IMR-90 (cell line): ENCODE results near the gene VAC14. TPM values are rescaled to one million over a fixed set of nuclear protein-coding genes. Genes with fewer than 3 reads are reported as not detected.

Source experiments
- ATAC-seq: fragments of 200-7000 bp; cut with Tn5 transposase; 2 replicates; pipeline ENCODE4 v1.9.1; 2020; ENCODE audit warnings: low read depth, mild to moderate bottlenecking, moderate library complexity
- BruUV-seq: library from RNA; stranded (reverse); fragments of 400-500 nt; replicated peaks from 2 replicates; lab custom pipeline; 2021; lab: Mats Ljungman, UMichigan
- CTCF ChIA-PET: fragments of 300-600 bp; formaldehyde crosslinking; extraction: SDS; loops from one replicate; lab custom pipeline; 2021; ENCODE audit warnings: antibody characterized with exemption; lab: Yijun Ruan, JAX
- POLR2A ChIA-PET: fragments of 300-600 bp; sonication (Branson Sonifier 250); formaldehyde crosslinking; loops from one replicate; lab custom pipeline; 2022; ENCODE audit warnings: antibody characterized with exemption; ENCODE audit not compliant: unreplicated experiment; lab: Charles Lee
- DNase-seq: peaks from one replicate; pipeline ENCODE4 v3.0.0; 2013
- H2AFZ ChIP-seq: replicated peaks from 2 replicates; pipeline ENCODE3; 2013; ENCODE audit warnings: low read length, mild to moderate bottlenecking; ENCODE audit not compliant: poor library complexity
- H2AK5ac ChIP-seq: 2 replicates; pipeline ENCODE4 v1.6.1; 2013; ENCODE audit warnings: low read depth, low read length, inconsistent platforms
- H2AK9ac ChIP-seq: replicated peaks from 2 replicates; pipeline ENCODE3; 2013; ENCODE audit warnings: mild to moderate bottlenecking, low read depth, low read length, moderate library complexity; ENCODE audit not compliant: poor library complexity
- H2BK120ac ChIP-seq: 2 replicates; pipeline ENCODE4 v1.6.1; 2013; ENCODE audit warnings: low read depth, low read length, inconsistent platforms
- H2BK15ac ChIP-seq: 3 replicates; pipeline ENCODE4 v1.6.1; 2013; ENCODE audit warnings: low read depth, low read length, inconsistent platforms
- H2BK20ac ChIP-seq: 2 replicates; pipeline ENCODE4 v1.6.1; 2013; ENCODE audit warnings: low read depth, mild to moderate bottlenecking, inconsistent platforms, low read length, moderate library complexity
- H2BK5ac ChIP-seq: 2 replicates; pipeline ENCODE4 v1.6.1; 2013; ENCODE audit warnings: mild to moderate bottlenecking, low read depth, low read length, inconsistent platforms; ENCODE audit not compliant: poor library complexity, severe bottlenecking
- H3K14ac ChIP-seq: replicated peaks from 2 replicates; pipeline ENCODE4 v1.6.1; 2013; ENCODE audit warnings: low read depth, low read length, inconsistent platforms
- H3K18ac ChIP-seq: 2 replicates; pipeline ENCODE4 v1.6.1; 2013; ENCODE audit warnings: low read depth, low read length, control low read depth
- H3K23ac ChIP-seq: 2 replicates; pipeline ENCODE4 v1.6.1; 2013; ENCODE audit warnings: low read depth, low read length, inconsistent platforms
- H3K27ac ChIP-seq: 2 replicates; pipeline ENCODE4 v1.5.1; 2013; ENCODE audit warnings: mild to moderate bottlenecking, control low read depth, low read length; ENCODE audit not compliant: insufficient read depth
- H3K27me3 ChIP-seq: 2 replicates; pipeline ENCODE4 v1.6.1; 2013; ENCODE audit warnings: low read length; ENCODE audit not compliant: control insufficient read depth, insufficient read depth
- H3K36me3 ChIP-seq: 2 replicates; pipeline ENCODE4 v1.6.1; 2013; ENCODE audit warnings: low read length, mixed read lengths; ENCODE audit not compliant: control insufficient read depth, insufficient read depth
- H3K4ac ChIP-seq: 2 replicates; pipeline ENCODE4 v1.6.1; 2013; ENCODE audit warnings: low read depth, low read length, inconsistent platforms
- H3K4me1 ChIP-seq: 2 replicates; pipeline ENCODE4 v1.6.1; 2013; ENCODE audit warnings: low read length, mixed read lengths; ENCODE audit not compliant: control insufficient read depth, insufficient read depth
- H3K4me2 ChIP-seq: 2 replicates; pipeline ENCODE4 v1.6.1; 2013; ENCODE audit warnings: low read depth, mild to moderate bottlenecking, control low read depth, low read length, moderate library complexity
- H3K4me3 ChIP-seq: 2 replicates; pipeline ENCODE4 v1.5.1; 2013; ENCODE audit warnings: low read depth, mild to moderate bottlenecking, control low read depth, low read length, moderate library complexity; ENCODE audit not compliant: insufficient read depth
- H3K56ac ChIP-seq: 2 replicates; pipeline ENCODE4 v1.6.1; 2013; ENCODE audit warnings: low read length, inconsistent platforms; ENCODE audit not compliant: insufficient read depth; ENCODE audit errors: extremely low read depth
- H3K79me1 ChIP-seq, 2 experiments: 2 replicates each; pipeline ENCODE4 v1.6.1; 2013; ENCODE audit warnings: low read length in 2 of 2, inconsistent platforms in 1 of 2, low read depth in 1 of 2
- H3K9ac ChIP-seq: 2 replicates; pipeline ENCODE4 v1.6.1; 2013; ENCODE audit warnings: low read depth, low read length, control low read depth
- H3K9me1 ChIP-seq: 2 replicates; pipeline ENCODE4 v1.6.1; 2013; ENCODE audit warnings: low read length, inconsistent platforms; ENCODE audit not compliant: insufficient read depth
- H3K9me3 ChIP-seq: 2 replicates; pipeline ENCODE4 v1.6.1; 2013; ENCODE audit warnings: low read length; ENCODE audit not compliant: control insufficient read depth, insufficient read depth
- H4K20me1 ChIP-seq: 2 replicates; pipeline ENCODE4 v1.6.1; 2013; ENCODE audit warnings: low read length, inconsistent platforms; ENCODE audit not compliant: insufficient read depth
- H4K5ac ChIP-seq: 2 replicates; pipeline ENCODE4 v1.6.1; 2013; ENCODE audit warnings: mild to moderate bottlenecking, low read depth, low read length, control low read depth
- H4K8ac ChIP-seq, 2 experiments: 2 replicates each; pipeline ENCODE4 v1.6.1; 2013; ENCODE audit warnings: low read depth in 2 of 2, low read length in 2 of 2, control low read depth in 1 of 2, inconsistent platforms in 1 of 2
- H4K91ac ChIP-seq: 2 replicates; pipeline ENCODE4 v1.6.1; 2013; ENCODE audit warnings: low read depth, low read length, inconsistent platforms; ENCODE audit not compliant: insufficient read depth
- BHLHE40 ChIP-seq: fragments of 150-350 bp; IDR thresholded peaks from 2 replicates; pipeline ENCODE4 v1.6.1; 2016; ENCODE audit warnings: mild to moderate bottlenecking, low read depth, low read length
- CEBPB ChIP-seq: IDR thresholded peaks from 2 replicates; pipeline ENCODE4 v1.6.1; 2012; ENCODE audit warnings: low read depth, low read length, improper control_type of control experiment
- CHD1 ChIP-seq: IDR thresholded peaks from 2 replicates; pipeline ENCODE4 v1.6.1; 2012; ENCODE audit warnings: low read depth, low read length, improper control_type of control experiment
- ELK1 ChIP-seq: fragments of 150-350 bp; IDR thresholded peaks from 2 replicates; pipeline ENCODE4 v1.6.1; 2016; ENCODE audit warnings: low read depth, mild to moderate bottlenecking, low read length, moderate library complexity, borderline replicate concordance
- FOS ChIP-seq: fragments of 150-350 bp; IDR thresholded peaks from 2 replicates; pipeline ENCODE4 v1.6.1; 2016; ENCODE audit warnings: low read depth, low read length
- MAFK ChIP-seq: IDR thresholded peaks from 2 replicates; pipeline ENCODE4 v1.6.1; 2012; ENCODE audit warnings: low read depth, low read length, improper control_type of control experiment
- POLR2A ChIP-seq: IDR thresholded peaks from 2 replicates; pipeline ENCODE4 v1.6.1; 2012; ENCODE audit warnings: mild to moderate bottlenecking, low read depth, low read length
- RAD21 ChIP-seq: IDR thresholded peaks from 2 replicates; pipeline ENCODE4 v1.6.1; 2012; ENCODE audit warnings: low read length, improper control_type of control experiment
- RFX5 ChIP-seq: IDR thresholded peaks from 2 replicates; pipeline ENCODE4 v1.8.0; 2012; ENCODE audit warnings: low read depth, mild to moderate bottlenecking, low read length, moderate library complexity
- SMC3 ChIP-seq: fragments of 150-350 bp; IDR thresholded peaks from 2 replicates; pipeline ENCODE4 v1.6.1; 2016; ENCODE audit warnings: low read depth, mild to moderate bottlenecking, antibody characterized with exemption, low read length, moderate library complexity
- USF2 ChIP-seq: fragments of 150-350 bp; IDR thresholded peaks from 2 replicates; pipeline ENCODE4 v1.6.1; 2017; ENCODE audit warnings: mild to moderate bottlenecking, antibody characterized with exemption, low read length, low read depth
- WGBS, 2 experiments: methylation state at CpG; one replicate each; pipeline versions ENCODE4 v1.1.5 to v1.1.7; 2013; ENCODE audit warnings: missing lambda C conversion rate in 2 of 2; ENCODE audit not compliant: insufficient read length in 1 of 2; ENCODE audit errors: extremely low coverage in 2 of 2; 5-methylcytosine and 5-hydroxymethylcytosine counted together
- dilution Hi-C: fragments of 300-500 bp; cut with HindIII; formaldehyde crosslinking; loops from one replicate; pipeline ENCODE4 v1.14.3; 2018; ENCODE audit warnings: low sequenced_read_pairs; ENCODE audit not compliant: unreplicated experiment
- in situ Hi-C: fragments of 300-500 bp; cut with MboI; formaldehyde crosslinking; loops from 3 replicates; pipeline ENCODE4 v1.14.3; 2019; ENCODE audit warnings: low sequenced_read_pairs, inconsistent platforms, mixed read lengths
- intact Hi-C: fragments of 100-400 bp; cut with micrococcal nuclease; formaldehyde crosslinking; loops from 2 replicates; pipeline ENCODE4 v1.10.0; 2022
- polyA plus RNA-seq, 3 experiments: library from polyadenylated mRNA; depleted of rRNA; stranded (reverse); fragments of >200 nt; gene quantifications; 2 replicates each; pipeline ENCODE4 v1.2.3, GENCODE V29; 2012; ENCODE audit warnings: low replicate concordance in 1 of 3
- total RNA-seq: library from RNA; depleted of rRNA; stranded (reverse); fragments of >200 nt; gene quantifications from 2 replicates; pipeline ENCODE4 v1.2.3, GENCODE V29; 2012

VAC14 gene
- total and polyA plus RNA-seq, 2 of the 4 experiments (the other 2 are of a cell fraction), result 21.1 to 40.2 TPM

- TF ChIP-seq BHLHE40, result no peak
- TF ChIP-seq CHD1, result no peak
Observed at GRCh38 chr16:70700101-70701020, 100.6 kb downstream of the VAC14 start (continued).

- Histone ChIP-seq H4K8ac (no peak overlapping the region; a peak in 1 of 4 replicates), H2BK20ac (no peak overlapping the region), H3K9me3 (no peaks in the 10 kb centered on the region), H3K9me1 (peaks cover 44% of the 10 kb centered on the region), H2AK9ac (peak overlapping the region; percentile 87), H2BK5ac (no peak overlapping the region), H3K56ac (no peak overlapping the region), H3K36me3 (no peaks in the 10 kb centered on the region; the same call in 1 of the 2 replicates), H3K4me1 (peaks cover 47% of the 10 kb centered on the region), H3K27ac (no peak overlapping the region), H3K4me2 (no peak overlapping the region), H3K27me3 (no peaks in the 10 kb centered on the region), H2BK15ac (peak overlapping the region; percentile 13; the same call in 1 of the 3 replicates), H3K4ac (peak overlapping the region; percentile 29), H3K79me1 (peaks cover 0 to 40% of the 10 kb centered on the region in 2 experiments; a peak in 2 of 4 replicates), H3K18ac (no peak overlapping the region), H3K23ac (no peak overlapping the region), H4K91ac (peak overlapping the region; percentile 19; the same call in 1 of the 2 replicates), H3K4me3 (no peak overlapping the region), H3K9ac (no peak overlapping the region), H4K20me1 (no peaks in the 10 kb centered on the region), H2AK5ac (peak overlapping the region; percentile 63), H2BK120ac (peak overlapping the region; percentile 35; the same call in 1 of the 2 replicates), H3K14ac (no peak overlapping the region), H4K5ac (no peak overlapping the region), H2AFZ (peak overlapping the region; percentile 66)
- CTCF ChIA-PET, result no interaction called here
- in situ Hi-C loops, result loop anchor here (25.0 kb wide), 1 partner anchor 663 kb away; the partner anchor contains the start of gene CALB2
- WGBS, 2 experiments, result no CpG with 5 or more reads among the region's 17 CpGs
- no TSS peak for BruUV-seq
- DNase-seq (no peak), ATAC-seq (no peak)
- POLR2A ChIA-PET, result no interaction called here
- dilution Hi-C loops, result no loop called here
- TF ChIP-seq RFX5 (no peak), RAD21 (no peak), USF2 (no peak), FOS (no peak), BHLHE40 (no peak), ELK1 (no peak), CHD1 (no peak), SMC3 (no peak), POLR2A (no peak), CEBPB (no peak), MAFK (no peak)
- intact Hi-C loops, result no loop called here
Observed at GRCh38 chr16:70699696-70700095, 101.3 kb downstream of the VAC14 start.
